Hepatic stellate cell (primary cell): ENCODE data around the gene MVB12B.
A peak's percentile ranks its signal among the peaks of the same experiment; 100 is the strongest.

Experiments used
- DNase-seq: peaks from one replicate; pipeline ENCODE4 v3.0.0; 2011; ENCODE audit warnings: low spot score

Gene MVB12B

DNA sequence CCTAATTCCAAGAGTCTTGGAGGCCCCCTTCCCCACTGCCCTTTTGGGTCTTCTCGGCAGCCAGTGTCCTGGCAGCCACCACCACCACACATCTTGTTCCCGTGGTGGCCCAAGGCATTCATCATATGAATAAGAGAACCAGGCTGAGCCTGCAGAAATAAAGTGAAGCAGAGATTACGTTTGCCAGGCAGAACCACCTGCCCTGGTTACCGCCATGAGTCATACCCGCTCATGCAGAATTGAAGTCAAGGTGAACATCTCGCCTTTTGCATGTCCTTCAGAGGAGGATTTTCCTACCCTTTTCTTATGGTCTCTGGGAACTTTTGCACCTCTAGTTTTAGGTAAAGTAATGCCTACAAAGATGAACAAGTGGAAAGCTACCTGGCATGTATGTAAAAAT lies 167.6 kb downstream of the MVB12B start:
- no peak for DNase-seq

DNA sequence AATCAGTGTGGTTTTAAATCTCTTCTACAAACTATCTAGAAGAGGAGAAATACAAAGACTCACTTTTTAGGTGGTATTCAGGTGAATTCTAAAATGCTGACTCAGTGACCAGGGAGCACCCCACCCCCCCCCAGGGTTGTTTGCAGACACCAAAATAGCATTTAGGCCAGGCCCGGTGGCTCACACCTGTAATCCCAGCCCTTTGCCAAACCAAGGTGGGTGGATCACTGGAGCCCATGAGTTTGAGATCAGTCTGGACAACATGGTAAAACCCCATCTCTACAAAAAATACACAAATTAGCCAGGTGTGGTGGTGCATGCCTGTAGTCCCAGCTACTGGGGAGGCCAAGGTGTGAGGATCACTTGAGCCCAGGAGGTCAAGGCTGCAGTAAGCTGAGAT lies 168.1 kb downstream of the MVB12B start:
- no peak for DNase-seq

DNA sequence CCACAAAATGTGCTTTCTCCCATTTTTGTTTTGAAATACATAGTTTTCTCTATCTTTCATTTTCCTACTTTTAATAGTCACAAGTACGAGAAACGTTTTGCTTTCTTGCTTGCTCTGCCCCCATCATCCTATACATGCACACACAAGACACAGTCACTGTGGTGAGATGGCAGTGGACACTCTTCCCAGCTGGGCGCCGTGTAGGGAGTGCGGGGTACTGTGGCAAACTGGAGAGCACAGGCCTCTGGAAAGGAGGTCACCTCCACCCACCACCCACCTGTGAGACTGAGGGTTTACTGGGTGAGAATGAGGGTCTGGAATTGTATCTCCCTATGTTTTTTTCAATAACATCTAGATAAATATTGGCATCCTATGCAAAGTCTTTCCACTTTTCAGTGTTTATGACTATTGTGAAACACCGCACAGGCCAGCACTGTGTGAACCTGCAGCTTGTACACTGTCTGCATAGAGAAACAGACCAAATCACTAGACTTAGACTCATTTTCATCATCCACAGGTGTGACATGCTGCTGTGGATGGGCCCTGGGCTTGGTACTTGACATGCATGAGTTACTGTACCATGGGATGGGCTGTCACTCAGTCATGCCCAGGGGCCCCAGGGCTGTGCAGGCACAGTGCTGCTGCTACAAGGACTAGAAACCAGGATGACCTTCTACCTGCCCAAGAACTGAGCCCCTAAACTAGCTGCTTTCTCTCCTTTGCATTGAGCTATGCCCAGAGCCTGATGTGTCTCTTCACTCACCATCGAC lies 169.0 kb downstream of the MVB12B start:
- DNase-seq: no peak

DNA sequence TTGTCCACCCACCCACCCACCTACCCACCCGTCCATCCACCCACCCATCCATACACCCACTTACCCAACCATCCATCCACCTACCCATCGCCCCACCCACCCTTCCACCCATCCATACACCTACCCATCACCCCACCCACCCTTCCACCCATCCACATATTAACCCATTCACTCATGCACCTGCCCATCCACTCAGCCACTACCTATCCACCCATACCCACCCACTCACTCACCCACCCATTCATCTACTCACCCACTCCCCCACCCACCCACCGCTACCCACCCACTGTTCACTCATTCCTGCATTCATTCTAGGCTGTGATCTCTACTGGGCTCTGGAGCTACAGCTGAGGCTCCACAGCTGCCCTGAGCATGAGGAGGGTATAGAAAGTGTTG lies 169.6 kb downstream of the MVB12B start:
- no peak for DNase-seq

DNA sequence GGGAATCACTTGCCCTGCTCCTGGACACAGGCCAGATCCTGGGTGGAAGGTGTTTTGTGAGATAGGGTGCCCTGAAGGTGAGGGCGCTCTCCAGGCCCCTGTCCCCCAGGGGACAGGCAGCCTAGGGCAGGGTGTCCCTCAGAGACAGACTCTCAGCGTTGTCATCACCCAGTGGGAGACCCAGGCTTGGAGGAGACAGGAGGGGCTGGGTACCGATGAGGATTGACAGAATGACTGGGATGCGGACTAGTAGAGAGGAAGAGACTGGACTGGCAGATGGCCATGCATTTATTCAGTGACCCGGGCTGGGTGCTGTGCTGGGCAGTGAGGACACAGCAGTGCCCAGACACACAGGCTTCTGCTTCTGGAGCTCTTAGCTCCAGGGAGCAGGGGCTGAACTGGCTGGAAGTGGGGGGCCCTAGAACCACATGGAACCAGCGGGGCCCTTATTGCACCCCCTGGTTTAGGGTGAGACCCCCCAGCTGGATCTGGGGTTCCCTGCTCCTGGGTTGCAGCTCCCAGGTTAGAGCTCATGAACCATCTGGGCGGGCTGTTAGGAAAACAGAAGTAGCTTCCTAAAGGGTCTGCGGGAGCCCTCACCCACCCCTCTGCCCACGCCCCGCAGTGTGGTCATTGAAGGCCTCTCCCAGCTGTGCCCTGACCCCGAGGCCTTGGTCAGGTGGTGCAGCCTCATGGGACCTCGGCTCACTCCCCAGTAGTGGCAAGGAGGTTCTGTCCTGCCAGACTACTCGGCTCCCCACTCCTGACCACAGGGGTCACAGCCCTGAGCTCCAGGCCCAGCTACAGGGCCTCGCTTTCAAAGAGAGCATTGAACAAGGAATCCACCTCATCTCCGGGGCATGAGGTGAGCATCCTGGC lies 170.4 kb downstream of the MVB12B start:
- DNase-seq: no peak

DNA sequence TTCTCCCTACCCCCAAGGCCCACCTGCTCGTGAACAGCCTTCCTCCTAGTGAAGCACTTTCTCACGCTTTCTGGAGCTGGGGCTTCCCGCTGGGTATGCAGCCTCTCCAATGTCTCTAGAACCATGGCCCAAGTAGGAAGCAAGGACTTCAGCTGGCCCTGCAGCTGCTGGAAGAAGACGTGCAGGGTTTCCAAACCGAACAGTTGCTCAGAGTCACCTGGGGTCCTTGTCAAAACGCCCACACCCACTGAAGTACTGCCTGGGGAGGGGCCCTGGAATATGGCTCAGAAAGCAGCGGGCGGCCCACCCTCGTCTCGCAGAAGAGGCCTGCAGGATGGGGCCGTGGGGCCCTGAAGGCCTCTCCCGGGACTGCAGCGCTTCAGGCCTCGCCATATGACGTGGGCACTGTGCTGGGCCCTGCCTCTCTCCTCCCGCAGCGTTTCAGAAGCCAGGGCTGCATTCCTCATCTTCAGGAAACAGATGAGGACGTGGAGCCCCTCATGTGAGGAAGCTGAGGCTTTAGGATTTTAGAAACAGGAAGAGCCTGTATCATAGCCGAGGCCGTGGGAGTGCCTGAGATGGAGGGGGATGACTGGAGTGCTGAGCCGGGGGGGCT lies 171.1 kb downstream of the MVB12B start:
- DNase-seq: no peak

DNA sequence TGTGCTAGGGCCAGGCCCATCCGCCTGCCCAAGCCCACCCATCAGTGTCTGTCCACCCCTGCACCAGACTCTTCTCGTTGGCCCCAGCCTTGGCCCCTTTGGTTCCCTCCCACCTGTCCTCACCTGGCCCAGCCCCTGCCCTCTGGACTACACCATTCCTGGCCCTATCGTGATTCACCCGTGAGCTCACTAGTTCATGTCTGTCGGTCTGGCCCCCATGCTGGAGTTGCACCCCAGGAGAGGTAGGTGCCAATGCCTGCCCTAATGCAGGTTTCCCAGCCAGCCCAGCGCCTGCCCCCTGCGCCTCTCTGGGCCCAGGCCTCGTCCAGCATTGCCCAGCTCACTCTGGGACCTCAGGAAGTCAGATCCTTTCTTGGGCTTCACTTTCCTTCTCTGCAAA lies 171.7 kb downstream of the MVB12B start:
- no peak for DNase-seq

DNA sequence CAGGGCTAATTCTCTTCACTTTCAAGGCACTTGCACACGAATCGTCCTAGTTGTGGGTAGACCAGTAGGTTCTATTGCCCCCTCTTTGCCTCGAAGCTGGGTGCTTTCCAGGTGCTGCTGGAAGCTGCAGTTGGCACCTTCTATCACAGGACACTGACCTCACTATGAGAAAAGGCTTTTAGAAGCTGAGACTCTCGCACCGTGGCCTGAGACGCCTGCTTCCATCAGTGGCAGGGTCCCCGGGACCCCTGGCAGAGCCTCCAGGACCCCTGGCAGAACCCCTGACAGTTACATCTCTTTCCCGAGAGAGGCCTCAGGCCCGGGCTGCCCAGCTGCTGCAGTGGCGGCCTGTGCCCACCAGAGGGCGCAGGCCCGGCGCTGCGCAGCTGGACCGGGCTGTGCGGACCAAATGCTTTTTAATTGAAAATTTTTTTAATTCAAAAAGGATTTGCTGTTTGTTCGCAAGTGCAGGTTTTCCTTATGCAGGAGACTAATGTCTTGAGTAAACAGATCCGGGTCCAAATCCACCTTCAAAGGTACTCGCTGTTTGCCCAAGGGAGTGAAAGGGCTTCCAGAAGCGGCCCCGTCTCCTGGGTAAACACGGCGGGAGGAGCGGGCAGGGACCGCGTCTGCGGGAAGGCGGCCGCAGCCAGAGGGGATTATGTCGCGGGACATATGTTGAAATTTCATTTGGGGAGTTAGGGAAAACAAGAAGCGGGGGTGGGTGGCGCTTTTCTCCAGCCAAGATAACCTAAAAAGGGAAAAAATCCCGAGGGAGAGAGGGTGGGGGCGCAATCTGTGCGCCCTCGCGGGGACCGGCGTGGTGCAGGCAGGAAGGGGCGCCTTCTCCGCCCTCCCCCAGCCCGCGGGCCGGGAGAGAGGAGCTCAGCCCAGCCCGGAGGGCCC lies 172.6 kb downstream of the MVB12B start:
- DNase-seq: peak; percentile 67

DNA sequence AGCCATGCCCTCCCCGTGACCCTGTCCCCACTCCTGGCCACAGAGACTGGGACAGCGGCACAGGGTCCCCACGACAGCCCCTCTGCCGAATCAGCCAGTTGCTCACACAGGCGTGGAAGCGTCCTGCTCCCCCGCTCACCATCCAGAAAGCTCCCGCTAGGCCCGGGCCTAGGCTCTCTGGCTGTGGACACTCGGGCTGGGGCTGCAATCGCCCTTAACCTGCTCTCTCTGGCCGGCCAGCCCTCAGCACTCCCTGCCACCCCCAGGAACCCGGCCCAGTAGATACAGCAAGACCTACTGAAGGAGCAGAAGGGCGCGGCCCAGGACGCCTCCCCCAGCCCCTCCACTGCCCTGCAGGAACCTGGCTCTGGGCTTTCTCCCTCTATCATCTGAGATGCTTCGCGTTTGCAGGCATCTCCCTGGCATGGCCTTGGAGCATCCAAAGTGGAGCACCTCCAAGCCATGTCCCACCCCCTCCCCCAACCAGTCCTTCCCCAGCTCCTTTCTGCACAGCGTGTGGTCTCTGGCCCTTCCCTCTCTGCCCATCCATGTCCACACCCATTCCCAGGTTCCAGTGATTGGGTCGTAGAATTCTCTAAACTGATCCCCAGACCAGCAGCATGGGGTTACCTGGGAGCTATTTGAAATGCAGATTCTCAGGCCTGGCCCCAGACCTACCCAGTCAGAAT lies 173.4 kb downstream of the MVB12B start:
- no peak for DNase-seq

DNA sequence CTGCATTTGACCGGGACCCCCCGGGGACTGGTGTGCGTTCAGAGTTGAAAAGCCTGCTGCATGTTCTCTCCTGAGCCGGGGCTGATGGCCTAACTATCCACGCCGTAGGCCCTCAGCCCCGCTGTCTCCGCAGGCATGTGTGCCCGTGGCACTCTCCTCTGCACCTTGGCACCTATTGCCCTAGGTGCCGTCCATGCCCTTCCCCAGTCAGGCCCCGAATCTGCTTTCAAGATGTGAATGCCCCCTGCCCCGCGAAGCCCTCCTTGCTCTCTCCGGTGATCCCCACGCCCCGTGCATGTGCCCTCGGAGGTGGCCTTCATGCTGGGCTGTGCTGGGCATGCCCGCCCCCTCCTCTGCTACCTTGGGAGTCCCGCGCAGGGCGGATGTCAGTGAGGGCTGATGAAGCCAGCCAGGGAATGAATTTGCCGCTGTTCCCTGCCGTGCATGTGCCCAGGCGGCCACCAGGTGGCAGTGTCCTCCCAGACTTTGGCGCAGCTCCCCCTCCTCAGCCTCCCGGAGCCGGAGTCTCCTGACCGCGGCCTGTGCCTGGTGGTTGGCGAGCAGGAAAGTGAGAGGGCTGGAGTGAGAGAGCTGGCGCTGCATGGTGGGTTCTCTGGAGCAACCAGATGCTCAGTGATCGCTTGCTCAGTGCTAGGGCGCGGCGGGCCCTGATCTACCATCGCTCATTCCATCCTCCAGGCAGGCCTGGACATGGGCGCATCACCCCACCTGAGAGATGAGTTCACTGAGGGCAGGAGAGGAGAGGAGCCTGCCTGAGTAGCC lies 174.2 kb downstream of the MVB12B start:
- peak; percentile 87 for DNase-seq

DNA sequence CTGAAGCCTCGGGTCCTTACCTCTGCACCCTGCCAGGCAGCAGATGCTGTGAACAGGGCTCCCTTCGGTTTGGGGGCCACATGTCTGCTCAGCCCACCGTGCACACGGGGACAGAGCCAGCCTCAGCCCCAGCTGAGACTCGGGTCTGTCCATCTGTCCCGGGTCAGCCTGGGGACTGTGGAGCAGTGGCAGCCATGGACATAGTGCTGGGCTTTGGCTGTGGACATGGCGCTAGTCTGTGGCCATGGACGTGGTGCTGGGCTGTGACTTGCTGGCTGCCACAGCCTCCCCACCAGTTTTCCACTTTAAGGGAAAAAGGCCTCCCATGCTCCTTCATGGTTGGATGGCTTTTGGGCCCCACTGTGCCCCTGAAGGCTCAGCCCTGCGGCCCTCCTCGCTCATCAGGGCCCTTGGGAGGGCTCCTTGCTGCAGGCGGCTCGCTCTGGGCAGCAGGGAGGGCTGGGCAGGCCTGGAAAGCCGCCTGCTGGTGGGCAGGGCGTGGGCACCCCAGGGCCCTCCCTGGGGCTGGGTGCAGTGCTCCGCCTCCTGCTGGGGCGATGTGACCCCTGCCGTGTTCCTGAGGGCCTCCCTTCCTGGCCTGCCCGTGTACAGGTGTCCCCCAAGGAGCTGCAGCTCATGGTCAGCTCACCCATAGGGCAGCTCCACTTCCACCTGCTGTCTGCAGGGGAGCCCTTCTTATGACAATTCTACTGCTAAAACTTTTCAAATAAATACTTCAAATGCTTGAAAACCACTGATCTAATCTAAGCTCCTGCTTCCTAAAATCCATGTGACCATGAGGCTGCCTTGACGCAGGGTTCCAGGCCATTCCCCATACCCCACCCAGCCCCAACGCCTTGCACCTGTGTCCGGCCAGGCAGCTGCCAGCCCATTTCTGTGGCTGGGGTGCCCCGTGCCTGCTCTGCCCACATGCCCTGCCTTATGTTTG lies 175.0 kb downstream of the MVB12B start:
- DNase-seq: no peak

DNA sequence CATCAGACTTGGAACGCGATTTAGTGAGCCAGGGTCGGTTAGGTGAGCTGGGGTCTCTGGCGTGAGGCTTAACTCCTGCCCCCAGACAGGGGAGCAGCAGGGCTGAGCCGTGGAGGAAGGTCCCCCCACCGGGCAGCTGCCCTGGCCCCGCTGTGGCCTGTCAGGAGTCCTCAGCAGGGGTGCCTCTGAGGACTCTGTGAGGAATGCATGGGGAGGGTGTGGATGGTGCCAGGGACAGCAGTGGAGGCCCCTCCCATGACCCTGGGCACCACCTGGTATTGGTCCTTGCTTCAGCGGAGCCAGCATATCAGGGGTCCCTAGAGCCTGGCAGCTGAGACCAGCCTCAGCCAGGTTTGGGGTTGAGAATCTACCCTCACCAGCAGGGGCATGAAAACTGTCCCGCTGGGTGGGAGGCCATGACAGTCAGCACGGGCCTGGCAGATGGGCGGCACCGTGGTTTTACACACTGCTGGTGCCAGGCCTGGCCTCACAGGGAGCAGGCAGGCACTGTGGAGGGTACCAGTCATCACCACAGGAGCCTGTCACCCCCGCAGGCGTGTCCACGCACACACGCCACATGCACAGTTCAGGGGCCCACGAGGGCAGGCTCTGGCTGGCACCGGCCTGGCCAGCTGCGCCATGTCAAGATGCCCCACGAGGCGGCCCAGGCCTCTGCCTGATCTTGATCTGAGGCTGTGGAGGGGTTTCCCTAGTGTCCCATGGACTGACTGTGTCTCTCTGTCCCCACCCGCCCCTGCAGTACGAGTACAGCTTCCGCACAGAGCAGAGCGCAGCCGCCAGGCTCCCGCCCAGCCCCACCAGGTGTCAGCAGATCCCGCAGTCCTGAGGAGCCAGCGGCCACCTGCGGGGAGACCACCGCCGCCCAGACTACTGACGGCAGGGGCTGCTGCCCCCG lies 176.0 kb downstream of the MVB12B start:
- DNase-seq: no peak

DNA sequence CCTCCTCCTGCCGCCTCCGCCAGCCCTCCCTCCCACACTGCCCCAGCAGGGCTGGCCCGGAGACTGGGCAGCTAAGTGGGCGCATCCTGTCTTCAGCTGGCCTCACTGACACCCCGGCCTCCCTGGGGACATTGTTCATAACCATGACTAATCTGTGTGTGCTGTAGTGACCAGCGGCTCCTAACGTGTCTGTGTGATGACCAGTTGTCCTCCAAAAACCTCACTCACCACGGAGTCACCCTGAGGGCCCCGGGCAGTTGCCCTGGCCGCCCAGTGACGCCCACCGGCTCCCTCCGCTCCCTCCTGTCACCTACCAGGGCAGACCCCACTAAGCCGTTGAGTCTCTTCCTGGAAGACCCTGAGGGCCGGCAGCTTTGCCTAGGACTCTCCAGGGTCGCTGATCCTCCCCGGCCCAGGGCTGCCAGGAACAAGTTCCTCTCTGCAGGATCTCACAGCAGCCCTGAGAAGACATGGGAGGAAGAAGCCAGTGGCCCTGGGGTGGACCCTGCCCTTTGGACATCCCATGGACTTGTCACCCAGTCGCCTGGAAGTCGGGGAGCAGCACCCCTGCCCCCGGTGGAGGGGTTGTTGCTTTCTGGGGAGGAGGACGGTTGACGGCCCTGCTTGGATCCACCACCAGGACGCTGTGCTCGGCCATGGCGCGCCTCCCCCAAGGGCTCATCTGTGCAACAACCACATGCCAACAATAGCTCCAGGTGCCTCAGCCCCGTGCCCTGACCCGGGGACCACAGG lies 176.9 kb downstream of the MVB12B start:
- peak; percentile 80 for DNase-seq

DNA sequence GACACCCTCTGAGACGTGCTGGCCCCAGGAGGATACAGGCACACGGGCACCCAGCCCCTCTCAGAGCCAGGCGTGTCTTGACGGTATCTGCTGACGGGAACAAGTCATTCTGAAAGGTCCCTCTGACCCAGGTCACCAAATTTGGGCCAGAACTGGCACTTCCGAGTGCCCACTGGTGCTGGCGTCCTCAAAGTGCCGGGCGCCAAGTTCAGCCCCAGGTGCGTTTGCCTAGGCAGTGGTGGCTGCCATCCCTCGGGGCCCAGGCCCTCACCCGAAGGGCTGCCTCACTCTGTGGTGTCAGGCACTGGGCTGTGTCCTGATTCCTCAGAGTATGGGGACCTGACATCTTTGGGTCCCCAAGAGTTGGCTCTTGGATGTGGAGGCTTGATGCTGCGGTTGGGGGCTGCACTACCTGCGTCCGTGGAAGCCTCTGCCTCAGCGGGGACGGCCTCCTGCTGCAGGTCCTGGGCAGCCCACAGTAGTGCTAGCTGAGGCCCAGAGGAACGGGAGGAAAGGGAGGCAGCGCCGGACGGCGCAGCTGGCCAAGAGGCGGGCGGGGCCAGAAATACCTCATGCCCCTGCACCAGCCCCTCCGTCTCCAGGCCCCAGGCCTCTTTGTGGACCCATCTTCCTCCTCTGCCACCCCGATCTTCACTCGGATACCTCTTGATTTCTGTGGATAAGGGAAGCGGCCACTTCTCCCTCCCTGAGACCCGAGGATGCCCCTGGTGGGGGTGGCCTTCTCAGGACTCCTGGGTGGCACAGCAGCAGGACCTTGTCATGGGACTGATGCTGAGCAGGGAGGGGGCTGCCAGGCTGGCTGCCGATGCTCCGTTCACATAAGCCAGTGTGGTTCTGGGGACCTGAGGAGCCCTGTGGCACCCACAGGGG lies 177.7 kb downstream of the MVB12B start:
- no peak for DNase-seq

DNA sequence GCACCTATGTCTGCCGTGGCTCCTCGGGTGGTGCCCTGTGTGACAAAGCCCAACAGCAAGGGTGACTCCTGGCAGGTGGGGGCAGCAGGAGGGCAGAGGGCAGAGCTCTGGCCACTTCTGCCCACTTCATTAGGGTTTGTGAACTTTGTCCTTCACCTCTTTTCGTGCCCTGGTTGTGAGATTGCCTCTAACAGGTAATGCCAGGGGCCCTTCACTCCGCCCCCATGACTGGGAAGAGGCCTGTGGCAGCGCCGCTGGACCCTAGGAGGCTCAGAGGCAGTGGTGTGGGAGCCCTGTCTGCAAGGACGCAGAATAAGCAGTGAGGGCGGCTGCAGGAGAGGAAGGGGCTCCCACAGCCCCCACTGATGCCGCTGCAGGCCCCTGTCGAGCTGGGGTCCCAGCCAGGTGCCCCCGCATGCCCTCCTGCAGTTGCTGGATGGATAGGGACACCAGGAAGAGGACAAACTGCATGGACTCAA lies 178.4 kb downstream of the MVB12B start:
- no peak for DNase-seq

DNA sequence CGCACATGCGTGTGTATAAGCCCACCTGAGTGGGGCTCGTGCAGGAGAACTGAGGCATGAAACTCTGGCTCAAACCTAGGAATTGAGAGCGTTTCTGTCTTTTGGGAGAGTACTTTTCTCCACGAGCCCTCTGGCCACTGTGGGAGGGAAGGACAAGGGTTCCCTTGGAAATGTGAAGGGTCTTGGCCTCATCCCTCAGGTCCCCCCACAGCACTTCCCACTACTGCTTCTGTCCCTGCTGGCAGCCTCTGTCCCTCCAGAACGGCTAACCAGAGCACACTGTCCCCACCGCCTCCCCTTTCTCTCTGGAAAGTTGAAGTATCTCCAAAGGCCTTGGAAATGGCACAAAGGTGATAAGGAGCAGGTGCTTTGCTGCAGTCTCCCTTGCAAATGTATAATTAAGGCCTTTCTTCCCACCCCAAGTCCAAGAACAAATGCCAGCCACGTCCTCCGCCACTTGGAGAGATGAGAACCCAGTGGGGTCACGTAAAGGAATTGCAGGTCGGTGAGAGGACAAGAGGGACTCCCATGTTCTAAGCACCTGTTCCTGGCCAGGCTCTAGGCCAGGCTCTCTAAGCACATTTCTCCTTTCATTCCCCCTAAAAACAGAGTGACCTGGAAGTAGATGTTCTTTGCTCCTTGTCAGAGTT lies 179.2 kb downstream of the MVB12B start:
- no peak for DNase-seq
